ENCODE measurements around the gene ZNF48.
A peak's percentile ranks its signal among the peaks of the same experiment; 100 is the strongest.

The ZNF48 gene

GRCh38 chr16:30407804-30408534, 12.7 kb downstream of the ZNF48 start:
- no peak for DNase-seq

GRCh38 chr16:30409125-30410060, 14.2 kb downstream of the ZNF48 start:
- DNase-seq = peak; percentile 92

- no peak for DNase-seq
These were observed 18.0 kb downstream of the ZNF48 start for GRCh38 chr16:30413112-30413806.

- DNase-seq = no peak
These were observed 18.9 kb downstream of the ZNF48 start for GRCh38 chr16:30414159-30414558.

GRCh38 chr16:30416047-30416603, 20.9 kb downstream of the ZNF48 start:
- DNase-seq = no peak

- no peak for DNase-seq
These were observed 21.7 kb downstream of the ZNF48 start for GRCh38 chr16:30416624-30417528.

GRCh38 chr16:30417529-30418349, 22.5 kb downstream of the ZNF48 start:
- peak; percentile 95 for DNase-seq

- peak; percentile 20 for DNase-seq
These were observed 23.3 kb downstream of the ZNF48 start for GRCh38 chr16:30418350-30419181.

GRCh38 chr16:30421010-30421409, 25.8 kb downstream of the ZNF48 start:
- no peak for DNase-seq

- no peak for DNase-seq
These were observed 32.8 kb downstream of the ZNF48 start for GRCh38 chr16:30428055-30428454.

GRCh38 chr16:30429418-30429677, 34.1 kb downstream of the ZNF48 start:
- no peak for DNase-seq

- peak; percentile 100 for DNase-seq
These were observed 34.6 kb downstream of the ZNF48 start, which contains the start of gene DCTPP1 for GRCh38 chr16:30429678-30430427. TSS of gene DCTPP1 (minus strand) at chr16:30430030. CDS start at chr16:30429980, 50 bp downstream.

- DNase-seq = no peak
These were observed 35.3 kb downstream of the ZNF48 start for GRCh38 chr16:30430428-30430970.

GRCh38 chr16:30434852-30435251, 39.6 kb downstream of the ZNF48 start:
- no peak for DNase-seq

- no peak for DNase-seq
These were observed 42.4 kb downstream of the ZNF48 start for GRCh38 chr16:30437511-30438046.

- DNase-seq = no peak
These were observed 43.6 kb downstream of the ZNF48 start for GRCh38 chr16:30438835-30439234.

- DNase-seq = no peak
These were observed 44.6 kb downstream of the ZNF48 start for GRCh38 chr16:30439720-30440348.

GRCh38 chr16:30443631-30444030, 48.4 kb downstream of the ZNF48 start:
- DNase-seq = no peak
